GM21381 (cell line): ENCODE data around the gene AIG1.

Source experiments
- ATAC-seq: cut with Tn5 transposase; IDR thresholded peaks from one replicate; pipeline ENCODE4 v1.9.1; 2021; ENCODE audit warnings: mild to moderate bottlenecking, moderate library complexity; ENCODE audit not compliant: unreplicated experiment

The AIG1 gene

GRCh38 chr6:143192766-143193165 is 132.1 kb downstream of the AIG1 start:
- ATAC-seq: no peak

GRCh38 chr6:143193571-143194094 is 132.9 kb downstream of the AIG1 start:
- ATAC-seq: no peak

- ATAC-seq: no peak
Measured at GRCh38 chr6:143194095-143194589, 133.5 kb downstream of the AIG1 start.

- ATAC-seq: no peak
Measured at GRCh38 chr6:143195349-143195845, 134.7 kb downstream of the AIG1 start.

GRCh38 chr6:143196525-143197225 is 136.0 kb downstream of the AIG1 start:
- ATAC-seq: no peak

GRCh38 chr6:143197377-143197776 is 136.7 kb downstream of the AIG1 start:
- no peak for ATAC-seq

GRCh38 chr6:143198312-143198711 is 137.6 kb downstream of the AIG1 start:
- no peak for ATAC-seq

GRCh38 chr6:143199291-143199690 is 138.6 kb downstream of the AIG1 start:
- no peak for ATAC-seq

GRCh38 chr6:143200167-143200770 is 139.6 kb downstream of the AIG1 start:
- ATAC-seq: no peak

GRCh38 chr6:143204045-143204444 is 143.4 kb downstream of the AIG1 start:
- ATAC-seq: no peak

- ATAC-seq: no peak
Measured at GRCh38 chr6:143205131-143205535, 144.4 kb downstream of the AIG1 start.

- no peak for ATAC-seq
Measured at GRCh38 chr6:143205585-143205984, 144.9 kb downstream of the AIG1 start.

- no peak for ATAC-seq
Measured at GRCh38 chr6:143205991-143206390, 145.3 kb downstream of the AIG1 start.

GRCh38 chr6:143206550-143206949 is 145.9 kb downstream of the AIG1 start:
- ATAC-seq: no peak

- no peak for ATAC-seq
Measured at GRCh38 chr6:143210420-143210819, 149.7 kb downstream of the AIG1 start.

- no peak for ATAC-seq
Measured at GRCh38 chr6:143213859-143214376, 153.2 kb downstream of the AIG1 start.

- no peak for ATAC-seq
Measured at GRCh38 chr6:143215363-143215762, 154.7 kb downstream of the AIG1 start.

GRCh38 chr6:143215771-143216170 is 155.1 kb downstream of the AIG1 start:
- no peak for ATAC-seq

GRCh38 chr6:143218233-143218632 is 157.5 kb downstream of the AIG1 start:
- no peak for ATAC-seq

- ATAC-seq: no peak
Measured at GRCh38 chr6:143221698-143222097, 161.0 kb downstream of the AIG1 start.

GRCh38 chr6:143222310-143222709 is 161.6 kb downstream of the AIG1 start:
- no peak for ATAC-seq

- no peak for ATAC-seq
Measured at GRCh38 chr6:143222801-143223231, 162.1 kb downstream of the AIG1 start.
